CD4-positive, alpha-beta T cell treated with Interleukin-17A for 4 hours (primary cell): ENCODE data around the gene CTSW.

Source experiments
- DNase-seq: peaks from one replicate; pipeline ENCODE4 v3.0.0-alpha.2; 2020; ENCODE audit warnings: mixed read lengths

CTSW gene

GRCh38 chr11:65856689-65857499 is 22.7 kb upstream of the CTSW start:
- DNase-seq = peak; percentile 89

GRCh38 chr11:65857500-65857852 is 22.2 kb upstream of the CTSW start:
- peak; percentile 71 for DNase-seq

GRCh38 chr11:65857853-65858680 is 21.6 kb upstream of the CTSW start, which contains the start of gene CFL1:
CFL1 (minus strand) TSS chr11:65858180; CDS start chr11:65858099, 81 bp downstream.
- DNase-seq = peak; percentile 97

- no peak for DNase-seq
These were observed 21.0 kb upstream of the CTSW start for GRCh38 chr11:65858681-65859087.

- peak; percentile 99 for DNase-seq
These were observed 20.4 kb upstream of the CTSW start for GRCh38 chr11:65859095-65859811.

- no peak for DNase-seq
These were observed 19.8 kb upstream of the CTSW start for GRCh38 chr11:65859812-65860277.

GRCh38 chr11:65860278-65861164 is 19.1 kb upstream of the CTSW start, which contains the start of gene MUS81:
MUS81 (plus strand) TSS chr11:65860433; CDS start chr11:65860754, 321 bp downstream.
- peak; percentile 98 for DNase-seq

GRCh38 chr11:65861165-65861505 is 18.5 kb upstream of the CTSW start:
- no peak for DNase-seq

- DNase-seq = peak; percentile 1
These were observed 18.0 kb upstream of the CTSW start for GRCh38 chr11:65861533-65862183.

GRCh38 chr11:65862191-65862735 is 17.4 kb upstream of the CTSW start:
- peak; percentile 0 for DNase-seq

- DNase-seq = peak; percentile 2
These were observed 16.4 kb upstream of the CTSW start for GRCh38 chr11:65862941-65863888.

GRCh38 chr11:65863889-65864705 is 15.5 kb upstream of the CTSW start:
- peak; percentile 1 for DNase-seq

GRCh38 chr11:65864706-65865471 is 14.7 kb upstream of the CTSW start:
- peak; percentile 0 for DNase-seq

GRCh38 chr11:65865550-65866172 is 14.0 kb upstream of the CTSW start:
- peak; percentile 0 for DNase-seq

GRCh38 chr11:65866509-65867283 is 12.9 kb upstream of the CTSW start:
- peak; percentile 1 for DNase-seq

- peak; percentile 40 for DNase-seq
These were observed 12.2 kb upstream of the CTSW start for GRCh38 chr11:65867284-65868071.
